Astrocyte of the hippocampus (primary cell): Measurements from ENCODE around the gene CLASP1.
A peak's percentile ranks its signal among the peaks of the same experiment; 100 is the strongest.

Experiments used
- DNase-seq: peaks from one replicate; pipeline ENCODE4 v3.0.0; 2011; ENCODE audit warnings: low read depth, low spot score

The CLASP1 gene

DNA sequence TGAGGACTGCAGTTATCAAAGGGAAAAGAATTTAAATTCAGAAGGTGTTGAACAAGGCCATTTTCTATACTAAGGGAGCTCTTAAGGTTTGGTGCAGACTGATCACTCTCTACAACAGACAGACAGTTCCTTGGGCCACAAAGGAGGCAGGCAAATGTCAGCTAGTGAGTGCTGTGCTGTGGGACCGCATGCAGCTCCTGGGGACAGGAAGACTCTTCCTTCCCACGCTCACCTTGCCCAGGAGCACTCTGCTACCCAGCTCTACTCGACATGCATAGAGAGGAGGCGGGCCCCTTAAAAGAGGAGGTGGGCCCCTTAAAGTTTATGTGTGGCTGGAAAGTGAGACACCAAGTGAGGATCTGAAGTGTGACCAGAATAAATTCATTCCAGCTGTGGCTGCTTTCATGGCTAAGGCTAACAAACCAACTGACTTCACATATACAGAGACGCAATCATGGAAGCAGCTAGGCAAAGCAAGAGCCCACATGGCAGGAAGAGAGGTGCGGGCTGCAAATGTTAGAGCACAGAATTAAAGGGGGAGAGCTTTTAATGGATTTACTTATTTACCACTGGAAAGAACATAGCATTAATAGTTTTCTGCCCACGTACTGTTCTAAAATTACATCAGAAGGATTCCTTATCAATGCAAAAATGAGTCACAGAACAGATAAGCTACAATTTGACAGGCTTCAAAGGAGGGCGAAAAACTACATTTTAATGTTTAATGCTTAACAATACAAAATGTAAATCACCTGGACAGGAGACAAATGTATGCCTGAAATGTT lies 220.0 kb downstream of the CLASP1 start:
- peak; percentile 45 for DNase-seq

- DNase-seq: peak; percentile 44
These were observed 222.0 kb downstream of the CLASP1 start for GRCh38 chr2:121427187-121427689.

DNA sequence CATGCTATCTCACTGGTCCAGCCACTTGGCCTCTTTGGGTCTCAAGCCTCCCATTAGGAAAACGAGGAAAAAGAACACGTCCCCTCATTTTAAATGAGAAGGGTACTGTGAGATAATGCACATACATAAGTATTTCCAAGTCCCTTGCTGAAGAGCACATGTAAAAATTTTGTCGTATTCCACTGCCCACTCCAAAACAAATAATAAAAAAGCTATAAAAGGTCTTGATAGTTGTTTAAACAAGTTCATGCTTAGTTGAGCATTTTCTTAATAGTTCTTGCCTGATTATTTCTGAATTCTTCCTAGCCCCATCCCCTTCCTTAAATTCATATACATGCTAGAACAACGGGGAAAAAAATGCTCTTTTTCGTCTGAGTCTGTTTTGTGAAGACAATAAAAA lies 228.8 kb downstream of the CLASP1 start:
- DNase-seq: no peak

- DNase-seq: no peak
These were observed 230.1 kb downstream of the CLASP1 start for GRCh38 chr2:121419081-121419699.

DNA sequence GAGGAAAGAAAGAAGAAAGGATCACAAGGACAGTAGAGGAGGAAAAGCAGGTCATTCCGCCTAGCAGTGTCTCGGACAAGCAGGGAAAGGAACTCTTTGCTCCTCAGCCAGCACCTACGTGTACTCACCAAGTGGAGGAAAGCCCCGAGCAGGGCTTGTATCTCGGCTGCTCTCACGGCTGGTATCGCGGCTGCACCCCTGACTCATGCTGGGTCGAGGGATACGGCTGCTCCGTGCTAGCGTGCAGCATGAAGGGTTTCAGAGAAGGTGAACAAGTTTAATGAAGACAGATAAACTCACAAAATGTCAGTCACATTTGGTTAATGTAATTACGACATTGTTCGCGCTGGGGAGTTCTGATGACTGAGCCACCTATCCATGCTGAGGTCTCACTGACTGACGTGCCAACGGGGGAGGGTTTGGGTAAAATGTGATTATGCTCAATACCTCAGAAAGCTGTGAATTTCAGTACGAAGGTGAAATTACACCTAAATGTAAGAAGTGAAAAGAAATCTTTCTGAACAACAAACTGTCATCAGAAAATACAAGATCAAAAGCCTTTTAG lies 230.7 kb downstream of the CLASP1 start:
- no peak for DNase-seq

GRCh38 chr2:121417826-121418225 lies 231.4 kb downstream of the CLASP1 start:
- DNase-seq: no peak

GRCh38 chr2:121415727-121416126 lies 233.5 kb downstream of the CLASP1 start:
- no peak for DNase-seq

- no peak for DNase-seq
These were observed 236.9 kb downstream of the CLASP1 start for GRCh38 chr2:121412349-121412748.

- no peak for DNase-seq
These were observed 239.3 kb downstream of the CLASP1 start for GRCh38 chr2:121409966-121410365.

GRCh38 chr2:121409388-121409787 lies 239.9 kb downstream of the CLASP1 start:
- DNase-seq: no peak

- DNase-seq: no peak
These were observed 240.6 kb downstream of the CLASP1 start for GRCh38 chr2:121408641-121409040.

- no peak for DNase-seq
These were observed 244.0 kb downstream of the CLASP1 start for GRCh38 chr2:121405233-121405632.

GRCh38 chr2:121400201-121400600 lies 249.1 kb downstream of the CLASP1 start:
- DNase-seq: no peak

- DNase-seq: no peak
These were observed 250.4 kb downstream of the CLASP1 start for GRCh38 chr2:121398853-121399252.

GRCh38 chr2:121390082-121390692 lies 259.1 kb downstream of the CLASP1 start:
- no peak for DNase-seq

DNA sequence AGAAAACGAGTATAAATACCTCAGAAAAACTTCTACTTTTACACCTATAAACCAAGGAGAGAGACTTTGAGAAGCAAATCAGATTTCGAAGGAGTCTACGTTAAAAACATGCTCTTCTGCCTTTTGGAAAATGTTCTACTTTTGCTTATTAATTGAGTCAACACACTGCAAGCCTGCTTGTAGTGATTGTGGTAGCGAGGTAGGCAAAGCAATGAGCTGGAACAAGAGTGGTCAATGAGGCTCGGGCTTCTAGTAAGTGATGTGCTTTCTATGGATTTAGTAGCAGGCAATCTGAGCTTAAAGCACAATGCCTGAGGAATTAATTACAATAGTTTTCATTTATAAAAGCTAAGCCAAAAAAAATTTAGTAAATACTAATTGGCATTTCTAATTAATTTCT lies 260.9 kb downstream of the CLASP1 start:
- peak; percentile 50 for DNase-seq

GRCh38 chr2:121387591-121388325 lies 261.5 kb downstream of the CLASP1 start:
- DNase-seq: peak; percentile 53

DNA sequence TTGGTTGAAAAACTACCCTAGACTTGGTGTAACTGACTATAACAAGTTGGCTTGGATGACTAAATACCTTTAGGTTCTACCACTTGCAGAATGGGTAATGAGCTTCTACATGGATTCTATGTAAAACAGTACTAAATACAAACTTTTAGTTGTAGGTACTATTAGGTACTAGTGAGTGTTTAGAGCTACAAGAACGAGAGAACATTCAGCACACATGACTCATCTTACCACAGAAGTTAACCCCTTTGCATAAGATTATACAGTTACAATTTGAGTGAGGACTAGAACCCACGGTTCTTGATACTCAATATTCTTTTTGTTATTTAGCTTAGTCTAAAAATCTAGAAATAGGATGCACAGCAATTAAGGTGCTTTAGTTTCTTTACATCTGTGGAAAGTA lies 262.6 kb downstream of the CLASP1 start:
- peak; percentile 60 for DNase-seq

DNA sequence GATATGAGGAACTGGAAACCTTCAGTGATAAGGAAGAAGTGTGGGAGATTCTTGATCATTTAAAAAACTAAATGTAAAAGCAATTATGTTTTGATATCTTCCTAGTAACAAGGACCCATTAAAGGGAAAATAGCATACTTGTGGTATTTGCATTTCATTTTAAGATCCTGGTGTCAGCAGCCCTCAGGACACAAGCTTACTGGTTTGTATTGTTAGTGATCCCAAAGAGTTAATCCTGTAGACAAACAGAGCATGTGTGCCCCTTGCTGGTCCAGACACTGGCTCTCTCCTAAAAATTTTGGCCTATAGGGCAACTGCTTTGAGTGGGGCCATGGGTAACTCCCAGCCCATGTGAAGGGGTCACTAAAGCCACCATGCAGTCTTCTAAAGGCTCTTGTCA lies 263.2 kb downstream of the CLASP1 start:
- no peak for DNase-seq

- DNase-seq: no peak
These were observed 266.5 kb downstream of the CLASP1 start for GRCh38 chr2:121382744-121383143.

GRCh38 chr2:121377646-121378045 lies 271.6 kb downstream of the CLASP1 start:
- peak; percentile 66 for DNase-seq
